ENCODE measurements around the gene KLHL29.

DNA sequence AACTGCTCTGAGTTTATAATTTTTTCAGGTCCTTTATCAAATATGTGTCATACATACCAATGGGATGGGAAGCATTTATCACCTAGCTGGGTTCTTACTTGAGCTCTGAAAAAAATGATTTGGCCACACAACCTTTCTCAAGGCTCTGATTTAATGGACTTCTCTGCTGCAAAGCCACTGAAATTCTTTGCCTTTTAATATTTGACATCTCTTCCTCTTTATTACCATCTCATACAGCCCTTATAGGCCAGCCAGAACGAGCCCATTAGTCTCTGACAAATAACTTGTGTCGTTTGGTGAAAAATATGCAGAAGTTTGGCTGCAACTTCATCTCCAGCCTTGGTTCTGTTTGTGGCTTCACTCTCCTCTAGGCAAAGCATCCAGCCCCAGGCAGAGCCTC is 292.9 kb downstream of the KLHL29 start:
- TF ChIP-seq CTCF (IDR thresholded peaks at IDR 0.05) (no peak), POLR2A (IDR thresholded peaks at IDR 0.05) (no peak)
